NCI-H345 treated with DMSO at 0.1 percent for 48 hours (cell line): ENCODE results near the gene WDFY2.

Source experiments
- DNase-seq: peaks from one replicate; lab custom pipeline; 2025; ENCODE audit not compliant: unreplicated experiment; lab: John Stamatoyannopoulos, UW

The WDFY2 gene

DNA sequence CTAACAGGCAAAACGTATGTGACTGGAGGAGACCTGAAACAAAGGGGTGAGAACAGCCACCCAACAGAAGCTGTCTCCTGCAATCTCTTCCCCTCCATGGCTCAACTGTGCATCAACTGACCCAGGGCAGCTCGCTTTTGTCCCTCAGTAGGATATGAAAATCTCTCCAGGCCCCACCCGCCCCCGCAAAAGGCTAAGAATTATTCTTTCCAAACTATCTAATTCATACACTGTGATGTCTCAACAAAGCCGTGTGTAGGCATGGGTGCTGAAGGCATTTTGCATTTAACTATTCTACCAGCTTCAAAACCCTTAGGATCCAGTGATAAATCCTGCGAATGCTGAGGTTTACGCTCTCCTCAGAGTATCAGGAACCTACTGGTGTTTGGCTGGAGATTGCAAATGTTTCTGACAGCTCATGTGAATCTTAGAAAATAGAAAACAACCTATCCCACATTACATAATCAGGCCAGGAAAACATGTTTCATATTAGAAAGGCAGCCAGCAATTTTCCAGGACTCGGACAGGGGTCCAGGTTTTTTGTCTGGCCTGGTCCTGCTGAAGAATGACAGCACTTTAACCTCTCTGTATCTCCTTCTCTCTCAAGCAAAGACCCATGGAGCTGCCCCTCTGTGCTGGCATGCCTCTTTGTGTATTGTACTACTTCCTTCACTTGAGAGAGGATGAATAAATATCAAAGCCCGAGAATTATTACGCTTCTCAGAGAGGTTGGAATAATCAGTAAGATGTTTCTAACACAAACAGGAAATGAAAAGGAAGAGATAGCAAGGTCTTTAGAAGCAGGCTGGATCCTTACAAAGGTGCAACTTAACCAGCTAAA is 202.4 kb downstream of the WDFY2 start:
- DNase-seq, result no peak

DNA sequence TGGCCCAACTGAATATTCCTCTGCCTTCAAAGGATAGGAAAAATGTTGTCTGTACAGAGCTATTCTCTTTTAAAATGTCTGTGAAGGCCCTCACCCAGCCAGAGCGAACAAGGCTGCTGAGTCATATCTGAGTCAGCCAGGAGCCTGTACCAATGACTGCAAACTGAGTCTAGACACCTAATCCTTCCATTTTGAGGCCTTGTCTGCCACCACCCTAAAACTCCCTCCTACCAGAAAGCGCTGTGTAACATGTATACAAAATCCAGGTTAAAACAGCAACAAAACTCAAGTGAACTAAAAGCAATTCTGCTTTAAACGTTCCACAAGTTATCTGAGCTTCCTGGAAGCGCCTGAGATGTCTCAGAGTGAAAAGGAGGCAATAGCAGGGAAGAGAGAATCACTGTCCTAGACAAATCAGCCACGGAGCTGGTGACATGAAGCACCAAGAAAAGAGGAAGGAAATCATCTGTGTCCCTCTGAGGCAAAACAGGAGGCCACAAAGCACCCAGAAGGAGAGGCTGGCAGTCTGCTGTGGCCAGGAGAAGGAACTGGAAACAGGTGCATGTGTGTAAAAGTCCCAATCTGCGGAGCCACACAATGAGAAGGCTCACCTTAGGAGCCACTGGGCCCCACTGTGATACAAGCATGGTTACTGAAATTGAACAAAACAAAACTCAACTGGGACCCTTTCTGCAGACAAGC is 209.5 kb downstream of the WDFY2 start:
- no peak for DNase-seq

DNA sequence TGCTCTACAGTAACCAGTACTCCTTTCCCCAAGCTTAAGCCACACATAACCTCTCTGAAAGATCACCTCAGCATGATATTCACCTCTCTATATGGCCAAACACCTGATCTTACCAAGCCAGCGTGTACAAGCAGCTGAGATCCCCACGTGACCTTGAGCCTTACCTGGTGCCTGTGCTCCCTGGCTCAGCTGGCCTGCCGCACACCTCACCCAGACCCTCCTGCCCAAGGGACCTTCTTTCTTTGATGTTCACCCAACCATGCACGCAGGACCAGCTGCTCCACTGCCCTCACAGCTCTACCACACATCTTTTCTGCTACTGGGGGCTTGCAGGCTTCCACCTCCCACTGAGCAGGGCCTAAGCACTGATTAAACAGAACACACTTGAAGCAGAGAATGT is 210.7 kb downstream of the WDFY2 start:
- DNase-seq, result no peak

DNA sequence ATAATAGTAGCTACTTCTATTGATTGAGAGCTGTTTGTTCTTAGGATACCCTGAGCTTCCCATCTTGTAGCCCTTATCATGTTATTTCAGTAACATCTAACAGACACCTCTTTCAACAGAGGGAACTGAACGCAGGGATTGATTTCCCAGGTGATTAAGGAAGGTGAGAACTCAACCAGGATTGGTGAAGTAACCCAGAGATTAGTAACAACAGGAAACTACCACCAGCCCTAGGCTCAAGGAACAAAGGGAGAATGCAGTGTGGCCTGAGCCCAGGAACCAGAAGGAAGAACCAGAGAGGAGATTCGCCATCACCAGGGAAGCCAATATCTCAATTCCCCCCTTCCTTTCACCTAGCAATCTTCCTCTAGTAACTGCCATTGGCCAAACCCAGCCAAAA is 211.2 kb downstream of the WDFY2 start:
- no peak for DNase-seq

DNA sequence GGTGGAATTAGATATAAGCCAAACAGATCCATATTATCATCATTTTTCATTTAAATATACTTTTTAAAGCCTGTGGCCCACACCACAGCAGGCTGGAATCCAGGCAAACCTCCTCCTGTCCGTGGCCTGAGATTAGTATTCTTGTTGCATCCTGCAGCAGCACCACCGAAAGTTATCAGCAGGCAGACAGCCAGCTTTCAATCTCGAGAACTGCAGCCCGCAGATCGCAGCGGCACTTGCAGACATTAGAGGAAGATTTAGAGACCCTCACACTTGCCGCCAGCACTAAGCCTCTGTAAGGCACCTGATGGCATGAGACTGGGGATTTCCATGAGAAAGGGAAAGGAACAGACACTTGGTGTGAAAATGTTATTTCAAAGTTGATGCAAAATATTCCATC is 212.3 kb downstream of the WDFY2 start:
- no peak for DNase-seq

GRCh38 chr13:51797664-51798488 is 213.6 kb downstream of the WDFY2 start:
- peak; percentile 42 for DNase-seq

- DNase-seq, result no peak
Measured at GRCh38 chr13:51799261-51799660, 215.0 kb downstream of the WDFY2 start.

DNA sequence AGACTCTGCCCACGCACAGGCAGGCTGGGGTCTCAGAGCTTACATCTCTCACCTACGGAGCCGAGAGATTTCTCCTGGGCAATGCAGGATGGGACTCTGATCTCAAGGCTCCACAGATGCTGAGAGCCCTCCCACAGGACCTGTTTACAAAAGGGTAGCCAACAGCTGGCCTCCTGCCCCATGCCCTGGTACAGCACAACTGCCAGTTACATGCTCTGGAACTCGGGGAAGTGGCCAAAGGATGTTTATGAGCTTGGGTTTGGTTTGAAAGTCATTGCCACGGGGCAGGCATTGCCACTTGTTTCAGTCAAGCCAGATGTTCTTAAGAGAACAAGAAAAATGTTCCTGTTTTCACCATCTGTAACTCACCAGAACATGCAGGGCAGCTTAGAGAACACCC is 216.2 kb downstream of the WDFY2 start:
- no peak for DNase-seq

DNA sequence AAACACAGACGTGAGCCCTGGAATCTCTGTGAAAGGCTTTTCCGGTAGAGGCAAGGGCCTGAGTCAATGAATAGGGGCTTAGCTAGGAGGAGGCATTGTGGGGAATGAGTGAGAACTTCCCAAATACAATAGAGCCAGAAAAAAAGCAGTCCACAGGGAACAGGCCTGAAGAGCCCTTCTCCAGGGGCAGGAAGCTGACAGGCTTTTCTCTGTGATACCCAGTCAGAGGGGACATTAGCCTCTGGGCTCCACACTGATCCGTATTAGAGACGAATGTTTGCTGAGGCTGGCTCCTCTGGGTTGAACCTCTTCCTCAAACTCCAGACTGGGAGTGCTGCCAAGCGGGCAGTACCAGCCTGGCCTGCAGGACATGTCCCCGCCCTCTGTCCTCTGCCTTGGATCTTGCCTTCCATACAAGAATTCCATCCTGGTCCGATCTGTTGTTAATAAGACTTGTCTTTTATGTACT is 217.4 kb downstream of the WDFY2 start:
- peak; percentile 83 for DNase-seq

DNA sequence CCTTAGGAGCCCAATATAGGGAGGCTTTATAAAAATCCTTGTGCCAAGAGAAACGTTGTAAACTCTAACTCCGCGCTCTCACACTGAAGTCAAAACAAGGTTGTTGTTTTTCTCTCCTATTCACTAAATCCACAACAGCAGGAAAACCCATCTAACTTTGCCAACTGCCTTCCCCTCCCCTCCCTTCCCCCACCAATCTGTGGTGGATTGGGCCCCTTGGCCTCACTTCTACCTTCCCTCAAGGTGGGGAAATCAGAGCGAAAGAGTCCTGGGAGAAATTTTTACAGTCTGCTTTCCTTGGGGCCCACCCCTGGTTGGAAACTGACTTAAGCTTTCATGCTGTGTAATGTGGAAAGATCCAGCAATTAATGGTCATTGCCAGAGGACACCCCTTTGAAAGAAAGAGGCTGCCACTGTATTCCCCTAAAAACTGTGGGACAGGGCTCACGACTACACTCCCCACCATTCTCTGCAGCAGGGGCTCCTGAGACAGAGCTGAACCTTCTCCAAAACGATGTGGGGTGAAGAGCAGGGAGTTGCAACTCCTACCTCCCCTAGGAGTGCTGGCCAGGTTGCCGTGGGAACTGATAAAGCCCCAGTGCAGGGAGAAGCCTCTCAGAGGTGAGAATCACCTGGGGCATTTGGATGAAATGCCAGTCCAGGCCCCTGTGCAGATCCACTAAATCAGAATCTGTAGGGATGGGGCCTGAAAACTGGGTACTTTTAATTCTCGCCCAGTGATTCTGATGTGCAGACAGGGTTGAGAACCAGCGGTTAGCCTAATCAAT is 218.6 kb downstream of the WDFY2 start:
- no peak for DNase-seq

DNA sequence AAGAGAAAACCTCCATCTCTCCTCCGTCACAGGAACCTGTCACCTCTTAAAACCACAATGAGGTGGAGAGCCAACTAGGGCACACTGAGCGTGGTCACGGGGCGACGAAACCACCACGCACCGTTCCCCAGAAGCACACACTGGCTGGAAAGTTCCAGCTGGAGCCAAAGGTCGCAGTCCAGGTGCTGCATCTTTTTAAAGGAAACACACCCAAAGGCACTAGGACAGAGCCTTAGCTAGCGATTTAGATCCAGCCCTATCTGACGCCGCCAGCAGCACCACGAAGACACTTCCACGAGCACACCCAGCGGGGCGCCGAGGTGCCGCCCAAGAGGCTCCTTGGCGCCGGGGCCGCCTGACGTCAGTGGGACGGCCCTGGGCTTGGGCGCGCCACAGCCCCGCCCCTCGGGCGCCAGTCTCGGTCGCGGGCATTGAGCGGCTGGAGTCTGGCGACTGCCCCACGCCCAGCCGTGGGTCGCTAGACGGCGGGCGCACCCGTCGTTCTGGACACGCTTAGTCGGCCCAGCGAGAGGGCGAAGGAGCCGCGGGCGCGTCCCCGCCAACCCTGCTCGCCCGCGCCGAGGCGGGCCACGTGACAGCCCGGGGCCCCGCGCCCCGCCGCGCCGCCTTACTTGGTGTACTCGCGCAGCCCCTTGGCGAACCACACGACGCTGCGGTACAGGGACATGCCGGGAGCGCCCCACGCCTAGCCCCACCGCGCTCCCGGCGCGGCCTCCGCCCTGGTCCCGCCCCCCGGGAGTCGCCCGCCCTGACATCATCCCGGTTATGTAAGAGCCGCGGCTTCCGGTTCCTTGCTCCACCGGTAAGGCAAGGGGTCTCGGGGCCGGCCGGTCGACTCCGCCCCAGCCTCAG is 219.4 kb downstream of the WDFY2 start, which contains the start of gene DHRS12:
TSS of gene DHRS12 (minus strand) at position 742 of the 873 bp plus-strand sequence. CDS start 4,504 bp downstream, outside the sequence.
- peak; percentile 55 for DNase-seq

- DNase-seq, result no peak
Measured at GRCh38 chr13:51804295-51805172, 220.3 kb downstream of the WDFY2 start.

GRCh38 chr13:51805313-51805712 is 221.1 kb downstream of the WDFY2 start:
- no peak for DNase-seq

DNA sequence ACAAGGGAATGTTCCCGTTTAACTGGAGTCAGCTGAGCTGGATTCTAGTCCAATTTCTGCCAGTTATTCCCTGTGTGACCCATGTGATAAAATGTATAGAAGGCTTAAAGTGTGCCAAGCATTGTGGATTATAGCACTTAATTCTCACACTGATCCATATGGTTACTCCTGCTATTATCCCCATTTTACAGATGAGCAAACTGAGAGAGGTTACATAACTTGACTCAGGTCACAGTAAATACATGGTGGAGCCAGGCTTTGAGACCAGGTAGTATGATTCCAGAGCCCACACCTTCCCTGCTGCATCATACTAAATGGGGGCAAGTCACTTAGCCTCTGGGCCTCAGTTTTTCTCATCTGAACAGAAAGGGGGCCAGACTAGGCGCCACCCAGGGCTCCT is 221.7 kb downstream of the WDFY2 start:
- no peak for DNase-seq

DNA sequence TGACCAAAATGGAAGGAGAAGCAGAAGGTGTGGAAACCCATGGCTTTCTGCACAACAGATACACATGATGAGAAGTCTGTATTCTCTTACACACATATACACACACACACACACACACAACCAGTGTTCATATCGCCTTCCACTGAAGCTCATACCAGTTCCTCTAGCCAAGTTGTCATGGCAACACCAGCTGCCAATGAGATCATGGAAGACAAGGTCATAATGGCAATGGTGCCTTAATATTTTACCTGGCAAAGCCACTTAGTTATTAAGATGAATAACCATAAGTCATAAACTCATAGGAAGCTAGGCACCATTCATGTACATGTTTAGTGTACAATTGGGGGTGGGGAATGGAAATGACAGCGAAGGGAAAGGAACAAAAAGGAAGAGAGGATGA is 222.3 kb downstream of the WDFY2 start:
- DNase-seq, result no peak

DNA sequence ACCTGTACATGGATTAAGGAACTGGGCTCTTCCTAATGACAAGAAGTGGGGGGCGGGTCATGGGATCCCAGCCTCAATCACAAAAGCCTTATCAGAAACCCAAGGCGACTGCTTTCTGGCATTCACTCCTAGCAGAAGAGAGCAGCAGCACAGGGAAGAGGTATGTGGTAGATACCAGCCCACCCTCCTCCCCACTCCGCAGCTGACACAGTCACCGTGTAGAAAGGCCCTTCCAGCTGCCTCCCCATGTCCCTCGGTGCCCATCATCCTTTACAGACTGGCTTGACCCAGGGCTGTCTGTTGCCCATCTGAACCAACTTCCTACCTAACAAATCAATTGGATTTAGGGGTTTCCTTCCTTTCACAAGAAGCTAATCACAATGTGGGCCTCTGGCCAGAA is 222.8 kb downstream of the WDFY2 start:
- no peak for DNase-seq

GRCh38 chr13:51808811-51809210 is 224.5 kb downstream of the WDFY2 start:
- no peak for DNase-seq

- no peak for DNase-seq
Measured at GRCh38 chr13:51811046-51811445, 226.8 kb downstream of the WDFY2 start.
